GM19023 (cell line): ENCODE data around the gene FAM229B.
"Not testable (repeated sequence)": the region's sequence is repeated elsewhere in the genome, so short reads cannot be mapped to it uniquely, and the experiment has no call there.

Experiments
- ATAC-seq: cut with Tn5 transposase; IDR thresholded peaks from one replicate; pipeline ENCODE4 v1.9.1; 2021; ENCODE audit warnings: mild to moderate bottlenecking, moderate library complexity; ENCODE audit not compliant: unreplicated experiment

The FAM229B gene

DNA sequence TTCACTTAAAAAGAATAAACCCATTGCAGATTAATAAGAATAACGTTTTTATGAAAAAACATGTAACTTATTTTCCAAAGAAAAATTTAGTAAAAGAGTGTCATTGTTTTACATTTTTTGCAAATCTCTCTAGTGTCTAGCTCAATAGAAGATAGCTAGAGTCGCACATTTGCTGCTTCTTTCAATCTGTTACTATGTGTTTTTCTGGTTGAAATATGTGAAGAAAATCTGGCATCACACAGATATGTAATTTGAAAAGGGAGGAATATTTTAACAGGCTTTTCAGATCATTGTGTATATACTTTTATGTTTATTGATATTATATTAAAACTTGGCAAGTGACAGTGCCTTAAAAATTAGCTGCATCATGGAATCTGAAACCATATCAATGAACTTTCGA is 24.4 kb upstream of the FAM229B start:
- ATAC-seq: no peak

DNA sequence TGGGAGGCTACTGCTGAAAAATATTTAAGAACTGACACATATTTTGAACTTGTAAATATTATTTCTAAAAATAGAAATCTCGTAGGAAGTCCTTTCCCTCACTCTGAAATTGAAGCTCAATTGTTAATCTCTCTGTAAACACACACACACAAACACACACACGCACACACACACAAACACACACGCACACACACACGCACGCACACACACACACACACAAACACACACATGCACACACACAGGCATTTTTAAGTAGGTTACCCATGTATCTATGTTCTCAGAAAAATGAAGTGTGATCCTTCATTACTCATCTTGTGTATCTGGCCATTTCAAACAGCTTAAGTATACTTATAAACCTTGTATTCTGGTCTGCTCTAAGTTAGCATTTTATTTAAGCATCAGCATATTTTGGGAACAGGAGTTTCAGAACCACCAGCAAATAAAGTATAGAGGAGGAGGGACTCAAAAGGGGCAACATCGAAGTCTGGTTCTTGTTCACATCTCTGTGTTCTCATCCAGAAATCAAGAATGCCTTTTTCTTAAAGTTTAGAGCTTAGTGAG is 21.9 kb upstream of the FAM229B start:
- ATAC-seq: no peak

GRCh38 chr6:112066606-112067005 is 20.8 kb upstream of the FAM229B start:
- ATAC-seq: no peak

DNA sequence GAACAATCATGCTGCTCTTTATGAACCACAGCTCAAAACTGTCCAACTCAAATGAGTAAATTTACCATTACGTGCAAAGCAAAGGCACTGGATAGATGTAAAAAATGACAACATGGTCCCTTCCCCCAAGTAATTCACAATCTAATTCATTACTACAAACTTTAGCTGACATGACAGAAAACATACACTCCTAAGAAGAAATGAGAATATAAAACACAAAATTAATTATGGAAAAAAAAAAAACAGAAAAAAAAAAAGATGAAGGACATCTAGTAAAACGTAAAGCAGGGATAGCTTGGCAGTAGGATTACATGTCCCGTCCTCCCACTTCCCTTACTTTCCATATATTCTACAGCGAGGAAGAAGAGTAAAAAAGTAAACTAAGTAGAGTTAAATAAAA is 5.8 kb upstream of the FAM229B start:
- ATAC-seq: no peak

DNA sequence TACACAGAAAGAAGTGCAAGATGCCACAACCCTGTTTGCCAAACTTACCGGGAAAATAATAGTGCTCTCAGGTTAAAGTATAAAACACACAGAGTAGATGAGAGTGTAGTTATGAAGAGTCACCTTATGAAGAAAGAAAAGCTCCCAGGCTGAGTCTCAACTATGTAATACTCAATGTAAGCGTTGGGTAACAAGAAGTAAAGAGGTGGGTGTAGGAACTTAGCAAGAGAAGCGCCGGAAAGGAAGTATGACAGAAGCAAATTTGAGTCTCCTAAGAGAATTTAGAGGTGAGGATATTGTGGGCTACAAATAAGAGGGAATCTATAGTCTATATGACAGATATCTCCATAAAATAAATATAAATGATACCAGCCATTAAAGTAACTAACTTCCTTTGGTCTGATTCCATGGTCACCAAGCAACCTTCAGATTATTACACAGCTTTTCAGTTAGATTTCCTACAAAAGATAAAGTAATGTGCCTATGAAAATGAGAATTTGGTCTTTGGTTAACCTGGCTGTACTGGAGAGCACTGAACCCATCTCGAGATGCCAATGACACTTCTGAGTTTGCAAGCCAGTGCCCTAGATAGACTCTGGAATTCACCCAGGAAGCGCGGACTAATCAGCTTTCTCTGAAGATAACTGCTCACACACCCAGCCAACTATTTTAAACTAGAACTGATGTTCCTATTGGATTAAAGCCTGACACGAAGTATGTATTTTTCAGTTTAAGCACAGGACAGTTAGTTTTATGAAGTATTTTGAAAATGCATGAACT is 1.9 kb upstream of the FAM229B start:
- no peak for ATAC-seq

DNA sequence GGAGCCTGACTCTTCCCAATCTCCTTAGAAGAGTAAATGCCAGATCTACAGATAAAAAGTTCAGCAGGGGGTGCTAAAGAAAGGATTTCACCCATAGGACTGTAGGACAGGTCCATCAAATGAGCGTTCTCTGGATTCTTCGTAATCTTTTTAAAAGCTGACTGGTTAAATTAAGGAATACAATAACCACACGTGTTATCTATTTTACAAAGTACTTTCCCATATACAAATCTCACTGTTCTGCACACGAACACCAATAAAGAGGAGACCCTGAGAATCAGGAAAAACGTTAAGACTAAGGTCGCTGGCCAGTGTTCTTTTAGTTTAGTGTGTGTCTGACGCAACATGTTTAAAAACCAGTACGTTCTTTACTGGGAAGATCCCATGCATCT is 651 bp upstream of the FAM229B start:
- peak; percentile 16 for ATAC-seq

DNA sequence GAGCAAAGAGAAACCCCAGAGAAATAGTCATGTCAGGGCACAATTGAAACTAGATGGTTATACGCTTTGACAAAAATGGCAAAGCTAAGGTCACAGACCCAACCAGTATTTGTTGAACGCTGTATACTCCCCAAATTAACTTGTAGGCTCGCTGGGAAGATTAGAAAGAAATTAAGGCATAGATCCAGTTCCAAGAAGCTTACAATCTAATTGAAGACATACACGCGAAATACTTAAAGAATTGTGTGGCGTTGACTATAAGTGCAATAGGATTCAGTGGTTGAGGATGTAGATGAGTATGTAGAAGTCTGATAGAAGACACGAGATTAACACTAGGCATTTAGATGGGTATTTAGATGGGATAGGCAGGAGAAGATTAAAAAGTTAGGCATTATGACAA is 525 bp downstream of the FAM229B start:
- peak; percentile 0 for ATAC-seq

GRCh38 chr6:112096901-112097300 is 9.5 kb downstream of the FAM229B start:
- ATAC-seq: no peak

GRCh38 chr6:112100561-112100960 is 13.2 kb downstream of the FAM229B start:
- ATAC-seq: no peak

- not testable (repeated sequence) for ATAC-seq
Observed at GRCh38 chr6:112106026-112106425, 18.6 kb downstream of the FAM229B start.

DNA sequence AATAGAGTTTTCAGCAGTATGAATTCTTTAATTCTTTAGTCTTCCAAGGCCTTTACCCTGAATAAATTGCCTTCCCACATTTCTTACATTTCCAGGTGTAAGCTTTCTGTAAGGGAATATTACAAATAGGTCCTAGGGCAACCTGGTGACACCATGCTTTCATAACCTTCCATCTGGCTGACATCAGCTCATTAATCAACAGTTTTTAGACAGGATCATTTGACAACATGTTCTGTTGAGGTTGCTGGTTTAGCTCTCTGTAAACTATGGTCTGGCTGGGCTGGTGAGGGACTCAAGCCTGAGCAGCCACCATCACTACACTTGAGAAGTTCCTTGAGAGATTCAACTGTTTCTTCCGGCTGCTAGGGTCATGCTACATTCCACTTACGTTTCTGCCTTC is 19.2 kb downstream of the FAM229B start:
- no peak for ATAC-seq

DNA sequence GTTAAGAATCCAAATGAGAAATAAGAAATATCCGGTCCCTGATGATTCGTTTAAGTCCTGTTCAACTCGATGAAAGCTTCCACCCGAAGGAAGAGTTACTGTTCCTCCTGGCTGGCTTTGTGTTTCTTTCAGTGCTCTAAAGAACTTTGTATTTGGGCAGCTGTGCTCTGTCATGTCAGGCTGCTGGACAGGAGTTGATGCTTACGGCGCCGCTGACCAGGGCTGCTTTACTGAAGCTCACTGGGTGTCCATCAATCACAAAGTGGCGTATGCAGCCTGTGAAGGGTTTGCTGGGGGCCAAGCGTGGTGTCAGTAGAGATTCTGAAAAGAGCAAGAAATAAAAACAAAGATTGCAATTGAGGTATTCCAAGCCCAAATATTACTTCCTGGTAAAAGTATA is 21.9 kb downstream of the FAM229B start:
- ATAC-seq: no peak

DNA sequence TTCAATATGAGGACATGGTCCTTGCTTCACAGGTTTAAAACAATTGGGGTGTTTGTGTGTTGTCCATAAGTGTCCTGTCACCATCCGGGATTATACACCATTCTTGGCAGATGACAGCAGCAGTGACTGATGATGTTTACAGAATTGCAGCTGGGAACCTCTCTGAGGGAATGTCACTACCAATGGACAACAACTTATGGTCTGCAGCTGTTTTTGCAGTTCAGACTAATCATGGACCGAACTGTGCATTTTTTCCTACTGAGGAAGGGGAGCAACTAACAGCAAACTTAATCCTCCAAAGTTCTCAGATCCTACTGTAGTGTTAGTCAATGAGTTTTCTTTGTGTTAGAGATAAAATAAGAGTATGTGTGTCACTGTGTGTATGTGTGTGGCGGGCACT is 26.0 kb downstream of the FAM229B start:
- ATAC-seq: no peak

DNA sequence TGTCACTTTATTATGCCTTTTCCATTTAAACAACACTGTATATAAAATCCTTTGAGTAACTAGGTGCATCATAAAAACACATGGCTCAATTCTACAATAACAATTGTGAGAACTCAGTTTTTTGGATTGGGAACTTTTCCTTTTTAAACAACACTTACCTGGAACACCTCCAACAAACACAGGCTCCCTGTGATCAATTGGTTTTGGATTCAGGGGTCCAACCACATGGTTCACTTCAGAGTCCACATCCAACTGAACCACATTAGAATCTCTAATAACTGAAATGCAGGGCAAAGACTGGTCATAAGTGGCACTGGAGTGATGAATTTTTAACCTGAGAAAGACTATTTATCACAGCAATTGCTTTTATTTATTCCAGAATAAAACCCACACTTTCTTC is 26.5 kb downstream of the FAM229B start:
- ATAC-seq: no peak

GRCh38 chr6:112114577-112115223 is 27.3 kb downstream of the FAM229B start:
- no peak for ATAC-seq

- ATAC-seq: no peak
Observed at GRCh38 chr6:112116221-112116620, 28.8 kb downstream of the FAM229B start.

GRCh38 chr6:112117554-112117953 is 30.2 kb downstream of the FAM229B start:
- no peak for ATAC-seq

- no peak for ATAC-seq
Observed at GRCh38 chr6:112118034-112118433, 30.6 kb downstream of the FAM229B start.

- no peak for ATAC-seq
Observed at GRCh38 chr6:112122756-112123155, 35.4 kb downstream of the FAM229B start.

GRCh38 chr6:112123982-112124381 is 36.6 kb downstream of the FAM229B start:
- ATAC-seq: no peak

DNA sequence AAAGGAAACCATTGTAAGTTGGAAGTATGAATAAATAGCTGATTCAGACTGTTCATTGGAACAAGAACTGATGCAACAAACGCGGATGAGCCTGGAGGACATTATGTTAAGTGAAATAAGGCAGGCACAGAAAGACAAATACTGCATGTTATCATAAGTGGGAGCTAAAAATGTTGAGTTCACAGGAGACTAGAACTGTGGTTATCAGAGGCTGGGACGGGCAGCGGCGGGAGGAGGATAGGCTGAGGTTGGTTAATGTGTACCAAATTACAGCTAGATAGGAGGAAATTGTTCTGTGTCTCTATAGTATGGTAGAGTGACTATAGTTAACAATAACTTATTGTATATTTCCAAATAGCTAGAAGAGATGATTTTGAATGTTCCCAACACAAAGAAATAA is 40.8 kb downstream of the FAM229B start:
- no peak for ATAC-seq

DNA sequence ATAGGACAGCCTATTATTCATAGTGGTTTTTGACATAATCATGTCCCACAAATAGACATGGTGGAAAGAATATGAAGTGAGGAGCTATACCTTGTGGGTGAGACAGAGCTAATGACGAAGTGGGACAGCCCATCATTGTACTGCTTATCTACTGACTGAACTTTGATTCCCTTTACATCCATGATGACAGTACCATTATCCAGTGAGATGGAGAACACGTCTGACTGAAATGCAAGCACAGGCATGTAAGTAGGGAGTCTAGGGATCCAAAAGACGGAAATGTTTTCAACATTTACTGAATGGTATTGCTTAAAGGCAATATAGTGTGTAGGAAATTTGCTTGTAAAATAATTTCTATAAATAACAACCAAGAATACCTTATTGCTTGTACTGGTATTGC is 43.5 kb downstream of the FAM229B start:
- ATAC-seq: no peak
